A549 treated with Mapracorat at 1 μM for 4 hours (cell line): ENCODE measurements around the gene ZNF835. TPM values are rescaled to one million over a fixed set of nuclear protein-coding genes. Genes with fewer than 3 reads are reported as not detected.

ENCODE experiments used
- total RNA-seq: library from RNA; stranded (reverse); fragments of 200-300 nt; extraction: Qiagen RNA extraction; gene quantifications from 5 replicates; pipeline ENCODE4 v1.2.3, GENCODE V29; 2022

The ZNF835 gene
- total RNA-seq: not detected in 5 replicates

DNA sequence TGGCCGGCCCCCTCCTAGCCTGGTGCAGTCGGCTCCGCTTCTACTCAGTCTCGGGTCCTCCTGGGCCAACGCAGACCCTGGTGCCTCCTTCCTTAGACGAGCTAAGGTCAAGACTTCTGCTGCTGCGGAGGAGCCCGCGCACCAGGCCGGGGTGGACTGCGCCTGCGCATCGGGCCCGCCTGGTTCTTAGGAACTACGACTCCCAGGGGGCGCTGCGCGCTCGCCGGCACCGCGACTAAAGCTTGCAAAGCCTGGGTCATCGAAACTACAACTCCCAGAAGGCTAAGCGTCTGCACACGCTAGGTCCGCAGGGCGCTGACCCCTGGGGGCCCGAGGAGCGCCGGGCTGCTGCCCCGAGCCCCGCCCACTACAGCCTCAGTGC lies at the start of gene ZNF835:
TSS of gene ZNF835 (minus strand) at position 145 of the 382 bp plus-strand sequence. CDS start 6,559 bp downstream, outside the sequence.

DNA sequence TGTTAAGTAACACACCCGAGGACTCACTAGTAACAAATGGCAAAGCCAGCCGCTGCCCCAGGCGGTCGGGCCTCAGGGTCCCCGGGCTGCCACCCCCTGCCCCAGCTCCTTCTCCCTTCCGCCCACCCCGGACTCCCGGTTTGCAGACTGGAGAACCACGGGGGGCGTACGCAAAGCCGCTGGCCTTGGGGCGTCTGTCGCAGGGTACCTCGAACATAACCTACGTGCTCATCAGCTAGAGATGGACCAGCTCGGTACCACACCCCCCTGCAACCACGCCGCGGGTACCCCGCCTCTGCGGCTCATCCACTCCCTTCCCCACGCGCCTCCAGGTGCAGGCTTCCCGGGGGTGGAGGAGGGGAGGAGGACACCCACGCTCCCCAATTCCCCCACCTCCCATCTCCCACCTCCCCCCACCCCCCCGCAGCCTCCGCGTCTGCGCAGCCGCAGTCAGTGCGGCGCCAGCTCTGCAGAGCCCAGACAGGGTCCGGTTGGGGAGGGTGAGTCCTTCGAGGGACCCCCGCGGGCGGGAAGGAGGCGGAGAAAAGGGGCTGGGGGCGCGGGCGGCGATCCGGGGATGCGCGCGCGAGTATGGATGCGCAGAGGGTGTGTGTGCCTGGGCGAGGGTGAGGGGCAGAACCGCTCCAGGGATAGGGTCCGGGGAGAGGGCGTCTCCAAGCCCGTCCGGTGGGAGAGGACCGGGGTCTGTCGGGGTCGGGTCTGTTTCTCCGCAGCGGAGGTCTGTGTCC lies 28.7 kb downstream of the ZNF835 start, which contains the start of gene SMIM17:
TSS of gene SMIM17 (plus strand) at position 449 of the 749 bp plus-strand sequence. CDS start 2,509 bp downstream, outside the sequence.

Other genes with a start within 250 kb of the ZNF835 start
- not detected in 5 replicates for gene ZNF667, start 194.4 kb downstream of the ZNF835 start, total RNA-seq
- 0.02 to 0.13 TPM in 2 of 5 replicates, not detected in the others for gene ZNF471, start 163.9 kb downstream of the ZNF835 start, total RNA-seq
- gene ZFP28, start 132.8 kb downstream of the ZNF835 start, total RNA-seq: 2.4 to 4.1 TPM (median 3.5 TPM) in 5 replicates
- gene ZNF470, start 104.3 kb downstream of the ZNF835 start, total RNA-seq: 0.96 to 2.4 TPM (median 1.3 TPM) in 5 replicates
- gene ZNF71, start 76.5 kb downstream of the ZNF835 start, total RNA-seq: 9.8 to 12.9 TPM (median 11.6 TPM) in 5 replicates
- 0.16 to 0.22 TPM in 2 of 5 replicates, not detected in the others for gene SMIM17, start 28.6 kb downstream of the ZNF835 start, total RNA-seq
- gene PEG3, start 169.0 kb upstream of the ZNF835 start, total RNA-seq: not detected in 5 replicates
- not detected in 5 replicates for gene ZIM2, start 169.0 kb upstream of the ZNF835 start, total RNA-seq